GM23248 (cell line): ENCODE measurements around the gene GRAMD1B. TPM values are rescaled to one million over a fixed set of nuclear protein-coding genes. Genes with fewer than 3 reads are reported as not detected.
A peak's percentile ranks its signal among the peaks of the same experiment; 100 is the strongest.

Source experiments
- DNase-seq: peaks from one replicate; pipeline ENCODE4 v3.0.0-alpha.2; 2015
- H2AFZ ChIP-seq: fragments of 200-600 bp; sonication (generic); 2 replicates; pipeline ENCODE4 v1.6.1; 2016; ENCODE audit warnings: antibody characterized with exemption
- H3F3A ChIP-seq: fragments of 200-600 bp; sonication (generic); 2 replicates; pipeline ENCODE4 v1.6.1; 2016; ENCODE audit warnings: mild to moderate bottlenecking, antibody characterized with exemption, mixed run types; ENCODE audit not compliant: insufficient read depth
- H3K27ac ChIP-seq: fragments of 200-600 bp; sonication (generic); 2 replicates; pipeline ENCODE4 v1.5.1; 2016; ENCODE audit warnings: mild to moderate bottlenecking
- H3K27me3 ChIP-seq: fragments of 200-600 bp; sonication (generic); replicated peaks from 2 replicates; pipeline ENCODE4 v1.6.1; 2016; ENCODE audit warnings: mild to moderate bottlenecking; ENCODE audit not compliant: insufficient read depth
- H3K36me3 ChIP-seq: fragments of 200-600 bp; sonication (generic); 2 replicates; pipeline ENCODE4 v1.6.1; 2016; ENCODE audit warnings: low read depth, mild to moderate bottlenecking
- H3K4me1 ChIP-seq: fragments of 200-600 bp; sonication (generic); 2 replicates; pipeline ENCODE4 v1.6.1; 2016; ENCODE audit warnings: mild to moderate bottlenecking; ENCODE audit not compliant: insufficient read depth
- H3K4me2 ChIP-seq: fragments of 200-600 bp; sonication (generic); one replicate; pipeline ENCODE4 v1.6.1; 2016; ENCODE audit warnings: mild to moderate bottlenecking; ENCODE audit not compliant: unreplicated experiment
- H3K4me3 ChIP-seq: fragments of 200-600 bp; sonication (generic); 2 replicates; pipeline ENCODE4 v1.5.1; 2016; ENCODE audit warnings: mild to moderate bottlenecking
- H3K79me2 ChIP-seq: fragments of 200-600 bp; sonication (generic); 2 replicates; pipeline ENCODE4 v1.6.1; 2016; ENCODE audit warnings: mild to moderate bottlenecking; ENCODE audit not compliant: insufficient read depth
- H3K9ac ChIP-seq: fragments of 200-600 bp; sonication (generic); 2 replicates; pipeline ENCODE4 v1.6.1; 2016; ENCODE audit warnings: mild to moderate bottlenecking
- H3K9me2 ChIP-seq: fragments of 200-600 bp; sonication (generic); 2 replicates; pipeline ENCODE4 v1.6.1; 2016; ENCODE audit warnings: mixed run types, mild to moderate bottlenecking, moderate library complexity; ENCODE audit not compliant: insufficient read depth
- H3K9me3 ChIP-seq: fragments of 200-600 bp; sonication (generic); one replicate; pipeline ENCODE4 v1.6.1; 2017; ENCODE audit warnings: low read depth
- H4K20me1 ChIP-seq: fragments of 200-600 bp; sonication (generic); 2 replicates; pipeline ENCODE4 v1.6.0; 2016; ENCODE audit not compliant: insufficient read depth
- EZH2 ChIP-seq: fragments of 200-600 bp; sonication (generic); IDR thresholded peaks from 2 replicates; pipeline ENCODE4 v1.6.1; 2018; ENCODE audit warnings: antibody characterized with exemption, mild to moderate bottlenecking; ENCODE audit not compliant: insufficient read depth, poor library complexity, severe bottlenecking
- EZH2phosphoT487 ChIP-seq: fragments of 200-600 bp; sonication (generic); IDR thresholded peaks from 2 replicates; pipeline ENCODE4 v1.6.1; 2018; ENCODE audit warnings: antibody characterized with exemption, moderate library complexity, mild to moderate bottlenecking, low read depth; ENCODE audit not compliant: insufficient read depth
- WGBS, 2 experiments: methylation state at CpG; one replicate each; pipeline ENCODE4 v1.1.6; 2015 to 2017; ENCODE audit warnings: low lambda C conversion rate in 2 of 2, low coverage in 1 of 2; ENCODE audit errors: missing lambda C conversion rate in 2 of 2; 5-methylcytosine and 5-hydroxymethylcytosine counted together
- in situ Hi-C: fragments of 300-500 bp; cut with MboI; formaldehyde crosslinking; loops from 2 replicates; pipeline ENCODE4 v1.15.0; 2020
- polyA plus RNA-seq: library from polyadenylated mRNA; unstranded; fragments of >200 nt; fragmentation: Nextera tagmentation; extraction: Ambion mirVana; gene quantifications from 2 replicates; pipeline ENCODE4 v1.2.1, GENCODE V29; 2016
- total RNA-seq: library from RNA; depleted of rRNA; stranded (reverse); fragments of >200 nt; shearing (Covaris generic); gene quantifications from 2 replicates; pipeline ENCODE4 v1.2.3, GENCODE V29; 2014

The GRAMD1B gene
- total and polyA plus RNA-seq, 2 experiments from 2014 or later, result 4.1 to 14.8 TPM

DNA sequence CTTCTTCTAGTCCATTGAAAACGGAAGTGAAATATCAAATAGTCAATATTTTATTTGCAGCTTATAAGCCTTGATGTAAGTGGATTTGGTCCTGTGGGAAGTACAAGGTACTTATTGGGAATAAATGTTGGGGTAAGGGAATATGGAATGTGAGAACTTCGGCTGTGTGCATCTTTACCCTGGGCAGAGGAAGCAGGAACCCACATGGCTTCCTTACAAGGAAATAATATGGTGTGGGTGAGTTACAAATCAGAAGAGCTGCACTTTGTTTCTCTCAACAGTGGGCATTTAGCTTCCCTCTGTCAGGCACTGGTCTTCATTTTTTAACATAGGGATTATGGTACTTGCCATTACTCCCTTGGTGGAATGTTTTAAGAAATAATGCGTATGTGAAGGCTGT is 146.4 kb downstream of the GRAMD1B start:
- in situ Hi-C loops, result no loop called here

DNA sequence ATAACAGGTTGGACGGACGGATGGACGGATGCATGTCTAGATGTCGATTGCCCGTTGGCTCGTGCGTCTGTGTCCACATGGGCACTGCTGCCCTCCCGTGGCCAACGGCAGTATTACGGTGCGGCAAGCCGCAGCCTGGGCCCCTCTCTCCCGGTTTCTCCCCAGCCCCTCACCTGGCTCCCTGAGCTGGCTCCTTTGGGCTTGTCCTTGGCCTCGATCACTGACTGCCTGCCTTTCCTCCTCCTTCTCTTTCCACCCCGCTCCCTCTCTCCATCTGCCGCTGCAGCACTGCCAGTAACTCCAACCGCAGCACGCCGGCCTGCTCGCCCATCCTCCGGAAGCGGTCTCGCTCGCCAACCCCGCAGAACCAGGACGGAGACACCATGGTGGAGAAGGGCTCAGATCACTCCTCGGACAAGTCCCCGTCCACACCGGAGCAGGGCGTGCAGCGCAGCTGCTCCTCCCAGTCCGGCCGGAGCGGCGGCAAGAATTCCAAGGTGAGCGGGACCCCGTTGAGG is 147.1 kb downstream of the GRAMD1B start:
- TF ChIP-seq EZH2phosphoT487 (no peak), EZH2 (no peak)
- peaks cover 6% of the 10 kb centered on the region for H3K4me1 ChIP-seq
- no peaks in the 10 kb centered on the region for H3F3A ChIP-seq
- peak overlapping the region; percentile 45 for H3K4me2 ChIP-seq
- H3K79me2 ChIP-seq, result peaks cover 23% of the 10 kb centered on the region
- H3K9me3 ChIP-seq, result no peaks in the 10 kb centered on the region
- no peaks in the 10 kb centered on the region for H4K20me1 ChIP-seq
- peak overlapping the region; percentile 14; the same call in 1 of the 2 replicates for H3K9ac ChIP-seq
- in situ Hi-C loops, result no loop called here
- no peaks in the 10 kb centered on the region for H3K27me3 ChIP-seq
- no peaks in the 10 kb centered on the region for H3K9me2 ChIP-seq
- WGBS, 2 experiments, result 55 to 58% methylated on average over 37 of the region's 37 CpGs
- peak overlapping the region; percentile 43; the same call in 1 of the 2 replicates for H3K4me3 ChIP-seq
- no peak overlapping the region for H2AFZ ChIP-seq
- peak; percentile 81 for DNase-seq
- no peak overlapping the region for H3K27ac ChIP-seq
- no peaks in the 10 kb centered on the region for H3K36me3 ChIP-seq

More for the DNA sequence above, 146.4 kb downstream of the GRAMD1B start:
- DNase-seq, result no peak
- H3K79me2 ChIP-seq, result peaks cover 29% of the 10 kb centered on the region
- no peak overlapping the region for H3K27ac ChIP-seq
- no peaks in the 10 kb centered on the region for H3K36me3 ChIP-seq
- peaks cover 6% of the 10 kb centered on the region for H3K4me1 ChIP-seq
- 35 to 43% methylated on average over 3 of the region's 3 CpGs for WGBS, 2 experiments
- H3K4me3 ChIP-seq, result peak overlapping the region; percentile 43; the same call in 1 of the 2 replicates
- no peaks in the 10 kb centered on the region for H3K9me2 ChIP-seq
- no peaks in the 10 kb centered on the region for H3K27me3 ChIP-seq
- peak overlapping the region; percentile 14; the same call in 1 of the 2 replicates for H3K9ac ChIP-seq
- no peak overlapping the region for H2AFZ ChIP-seq
- H4K20me1 ChIP-seq, result no peaks in the 10 kb centered on the region
- TF ChIP-seq EZH2phosphoT487 (no peak), EZH2 (no peak)
- H3K4me2 ChIP-seq, result peak overlapping the region; percentile 45
- H3F3A ChIP-seq, result no peaks in the 10 kb centered on the region
- H3K9me3 ChIP-seq, result no peaks in the 10 kb centered on the region

DNA sequence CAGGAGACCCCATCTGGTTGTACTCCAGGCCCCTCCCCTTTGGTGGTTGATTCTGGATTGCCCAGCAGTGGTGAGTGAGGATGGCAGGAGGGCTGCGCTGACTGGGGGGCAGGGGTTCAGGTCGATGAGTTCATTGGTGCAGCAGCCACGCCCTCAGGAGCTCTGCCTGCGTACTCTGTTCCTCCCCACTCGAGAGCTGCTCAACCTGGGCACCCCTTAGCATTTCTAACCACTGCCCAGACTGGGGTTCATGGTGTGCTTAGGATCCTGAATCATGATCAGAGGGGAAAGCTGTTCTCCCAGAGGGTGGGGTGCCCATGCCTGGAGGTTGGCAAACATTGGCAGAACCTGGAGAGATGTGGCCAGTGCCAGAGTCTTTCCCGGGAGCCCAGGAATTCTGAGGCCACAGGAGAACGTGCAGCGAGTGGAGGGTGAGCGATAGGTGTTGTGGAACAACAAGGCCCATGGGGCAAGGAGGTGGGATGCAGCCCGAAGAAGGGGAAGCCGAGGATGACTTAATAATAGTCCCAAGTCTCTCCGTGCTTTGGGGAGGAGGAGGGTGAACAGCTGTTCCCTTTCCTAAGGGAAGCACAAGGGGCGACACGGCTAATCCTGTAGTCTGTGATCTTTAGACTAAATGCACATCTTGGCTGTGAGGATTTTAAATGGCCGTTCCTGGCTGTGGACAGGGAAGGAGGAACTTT is 148.9 kb downstream of the GRAMD1B start:
- H3K27me3 ChIP-seq, result no peaks in the 10 kb centered on the region
- H3K36me3 ChIP-seq, result no peaks in the 10 kb centered on the region
- H4K20me1 ChIP-seq, result no peaks in the 10 kb centered on the region
- in situ Hi-C loops, result no loop called here
- no peak for DNase-seq
- H3K27ac ChIP-seq, result no peak overlapping the region
- H3K9ac ChIP-seq, result no peak overlapping the region
- H2AFZ ChIP-seq, result no peak overlapping the region
- H3K4me3 ChIP-seq, result no peak overlapping the region
- H3F3A ChIP-seq, result no peaks in the 10 kb centered on the region
- TF ChIP-seq EZH2phosphoT487, result no peak
- no peak for TF ChIP-seq EZH2
- H3K9me3 ChIP-seq, result no peaks in the 10 kb centered on the region
- no peaks in the 10 kb centered on the region for H3K9me2 ChIP-seq
- WGBS, 2 experiments, result 81 to 85% methylated on average over 15 of the region's 15 CpGs
- H3K4me1 ChIP-seq, result peaks cover 6% of the 10 kb centered on the region
- peaks cover 11% of the 10 kb centered on the region; the same call in 1 of the 2 replicates for H3K79me2 ChIP-seq
- H3K4me2 ChIP-seq, result no peak overlapping the region

- H3K9me2 ChIP-seq, result no peaks in the 10 kb centered on the region
- no peaks in the 10 kb centered on the region for H4K20me1 ChIP-seq
- no peak for TF ChIP-seq EZH2
- TF ChIP-seq EZH2phosphoT487, result no peak
- no peaks in the 10 kb centered on the region for H3K9me3 ChIP-seq
- no peak overlapping the region for H2AFZ ChIP-seq
- H3F3A ChIP-seq, result no peaks in the 10 kb centered on the region
- H3K36me3 ChIP-seq, result no peaks in the 10 kb centered on the region
- H3K4me3 ChIP-seq, result no peak overlapping the region
- peaks cover 6% of the 10 kb centered on the region for H3K4me1 ChIP-seq
- H3K27me3 ChIP-seq, result no peaks in the 10 kb centered on the region
- no peak overlapping the region for H3K4me2 ChIP-seq
- H3K27ac ChIP-seq, result no peak overlapping the region
- in situ Hi-C loops, result no loop called here
- peaks cover 11% of the 10 kb centered on the region; the same call in 1 of the 2 replicates for H3K79me2 ChIP-seq
- WGBS, 2 experiments, result 86 to 88% methylated on average over 5 of the region's 5 CpGs
- no peak for DNase-seq
- H3K9ac ChIP-seq, result no peak overlapping the region
Observed at GRCh38 chr11:123579482-123579812, 149.4 kb downstream of the GRAMD1B start.
